ENCODE measurements around the gene CNNM3. TPM values are rescaled to one million over a fixed set of nuclear protein-coding genes. Genes with fewer than 3 reads are reported as not detected.

The CNNM3 gene
- total and polyA plus RNA-seq, 2 experiments from 2014 or later = 17.1 to 25.8 TPM

DNA sequence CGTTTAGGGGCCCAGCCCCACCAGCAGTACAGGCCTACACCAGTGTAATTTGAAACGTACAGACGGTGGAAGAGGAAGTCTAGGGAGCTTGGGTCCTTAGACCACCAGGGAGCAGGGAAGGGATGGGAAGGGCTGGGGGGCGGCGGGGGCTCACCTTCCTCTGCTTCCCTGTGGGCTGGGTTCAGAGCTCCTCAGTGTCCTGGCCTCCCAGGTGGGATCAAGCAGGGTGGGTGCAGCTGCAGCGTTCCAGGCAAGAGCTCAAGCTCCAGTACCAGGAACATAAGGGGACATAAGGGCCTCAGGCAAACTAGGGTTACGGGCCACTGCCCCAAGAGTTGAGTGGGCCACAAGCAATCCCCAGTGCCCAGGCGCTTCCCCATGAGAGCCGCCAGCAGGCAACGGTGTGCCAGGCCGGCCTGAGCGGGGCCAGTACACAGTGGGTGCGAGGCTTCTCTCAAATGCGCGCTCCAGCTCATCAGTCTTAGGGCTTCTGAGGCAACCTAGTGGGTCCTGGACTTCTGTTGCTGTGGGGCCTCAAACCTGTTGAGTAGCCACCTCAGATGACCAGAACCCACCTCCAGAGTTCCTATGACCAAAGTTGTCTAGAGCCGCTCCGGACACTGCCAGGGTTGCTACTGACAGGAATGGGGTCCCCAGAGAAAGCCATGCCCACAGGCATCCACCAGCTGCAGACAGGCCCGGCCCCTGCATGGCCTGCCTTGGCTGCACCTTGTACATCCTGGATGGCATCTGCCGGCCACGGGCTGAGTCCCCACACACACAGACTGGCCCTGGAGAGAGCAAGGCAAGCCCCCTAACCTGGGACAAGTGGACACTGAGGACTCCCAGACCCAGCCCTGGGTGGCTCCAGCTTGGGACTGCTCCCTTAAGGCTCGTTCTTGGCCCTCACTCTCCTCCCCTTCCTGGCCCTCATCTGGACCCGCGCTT lies 22.6 kb downstream of the CNNM3 start:
- Histone ChIP-seq H3K9me3 (ENCODE audit: low read depth) (no peaks in the 10 kb centered on the region), H3K4me3 (no peak overlapping the region), H3K4me2 (no peak overlapping the region), H3K36me3 (replicated peaks; ENCODE audit: insufficient read depth, low read depth) (no peaks in the 10 kb centered on the region), H3K4me1 (ENCODE audit: insufficient read depth) (no peaks in the 10 kb centered on the region), H4K20me1 (ENCODE audit: insufficient read depth, poor library complexity, severe bottlenecking) (no peaks in the 10 kb centered on the region), H3K9me2 (replicated peaks; ENCODE audit: insufficient read depth) (no peaks in the 10 kb centered on the region), H3K79me2 (no peaks in the 10 kb centered on the region), H3K27me3 (no peaks in the 10 kb centered on the region), H3K27ac (no peak overlapping the region), H2AFZ (no peak overlapping the region)
- TF ChIP-seq, protein P1, sequence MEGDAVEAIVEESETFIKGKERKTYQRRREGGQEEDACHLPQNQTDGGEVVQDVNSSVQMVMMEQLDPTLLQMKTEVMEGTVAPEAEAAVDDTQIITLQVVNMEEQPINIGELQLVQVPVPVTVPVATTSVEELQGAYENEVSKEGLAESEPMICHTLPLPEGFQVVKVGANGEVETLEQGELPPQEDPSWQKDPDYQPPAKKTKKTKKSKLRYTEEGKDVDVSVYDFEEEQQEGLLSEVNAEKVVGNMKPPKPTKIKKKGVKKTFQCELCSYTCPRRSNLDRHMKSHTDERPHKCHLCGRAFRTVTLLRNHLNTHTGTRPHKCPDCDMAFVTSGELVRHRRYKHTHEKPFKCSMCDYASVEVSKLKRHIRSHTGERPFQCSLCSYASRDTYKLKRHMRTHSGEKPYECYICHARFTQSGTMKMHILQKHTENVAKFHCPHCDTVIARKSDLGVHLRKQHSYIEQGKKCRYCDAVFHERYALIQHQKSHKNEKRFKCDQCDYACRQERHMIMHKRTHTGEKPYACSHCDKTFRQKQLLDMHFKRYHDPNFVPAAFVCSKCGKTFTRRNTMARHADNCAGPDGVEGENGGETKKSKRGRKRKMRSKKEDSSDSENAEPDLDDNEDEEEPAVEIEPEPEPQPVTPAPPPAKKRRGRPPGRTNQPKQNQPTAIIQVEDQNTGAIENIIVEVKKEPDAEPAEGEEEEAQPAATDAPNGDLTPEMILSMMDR (IDR thresholded peaks at IDR 0.05; ENCODE audit: poor library complexity) = no peak
- TF ChIP-seq EZH2 (IDR thresholded peaks at IDR 0.05; ENCODE audit: borderline replicate concordance) (no peak), EZH2phosphoT487 (IDR thresholded peaks at IDR 0.05; ENCODE audit: low read depth, severe bottlenecking, unreplicated experiment) (no peak)
- 95% methylated on average over 23 of the region's 23 CpGs for WGBS (ENCODE audit: low lambda C conversion rate, missing lambda C conversion rate)
- DNase-seq (ENCODE audit: low spot score) = no peak

DNA sequence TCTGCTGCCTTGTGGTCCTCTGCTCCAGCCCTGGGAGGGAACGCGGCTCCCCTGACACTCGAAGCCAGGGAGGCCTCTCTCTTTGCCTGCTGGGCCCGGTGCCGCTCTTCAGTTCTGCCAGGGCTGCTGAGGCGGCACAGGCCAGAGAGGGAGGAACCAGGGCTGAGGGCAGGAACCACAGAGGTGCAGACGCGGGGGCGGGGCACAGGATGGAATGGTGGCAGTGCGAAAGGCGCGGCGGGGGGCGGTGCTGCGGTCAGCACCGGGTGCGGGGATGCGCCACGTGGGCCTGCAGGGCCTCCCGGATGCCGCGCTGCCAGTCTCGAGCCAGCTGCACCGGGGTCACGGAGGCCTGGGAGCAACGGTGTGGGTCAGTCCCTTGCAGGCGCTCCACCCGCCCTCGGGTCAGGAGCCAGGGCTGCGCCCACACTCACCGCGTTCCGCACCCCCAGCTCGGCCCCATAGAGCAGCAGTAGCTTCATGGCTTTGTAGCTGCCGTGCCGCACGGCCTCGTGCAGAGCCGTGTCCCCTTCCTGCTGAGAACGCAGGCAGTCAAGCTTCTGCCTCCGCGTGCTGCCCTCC lies 23.3 kb downstream of the CNNM3 start:
- H3K4me3 ChIP-seq = no peak overlapping the region
- no peaks in the 10 kb centered on the region for H4K20me1 ChIP-seq (ENCODE audit: insufficient read depth, poor library complexity, severe bottlenecking)
- DNase-seq (ENCODE audit: low spot score) = no peak
- H3K27me3 ChIP-seq = no peaks in the 10 kb centered on the region
- 96% methylated on average over 41 of the region's 42 CpGs for WGBS (ENCODE audit: low lambda C conversion rate, missing lambda C conversion rate)
- no peaks in the 10 kb centered on the region for H3K4me1 ChIP-seq (ENCODE audit: insufficient read depth)
- no peaks in the 10 kb centered on the region for H3K9me3 ChIP-seq (ENCODE audit: low read depth)
- no peak overlapping the region for H3K4me2 ChIP-seq
- H3K27ac ChIP-seq = no peak overlapping the region
- no peaks in the 10 kb centered on the region for H3K79me2 ChIP-seq
- H3K36me3 ChIP-seq (replicated peaks; ENCODE audit: insufficient read depth, low read depth) = no peaks in the 10 kb centered on the region
- no peak overlapping the region for H2AFZ ChIP-seq
- TF ChIP-seq EZH2 (IDR thresholded peaks at IDR 0.05; ENCODE audit: borderline replicate concordance) = no peak
- H3K9me2 ChIP-seq (replicated peaks; ENCODE audit: insufficient read depth) = no peaks in the 10 kb centered on the region

DNA sequence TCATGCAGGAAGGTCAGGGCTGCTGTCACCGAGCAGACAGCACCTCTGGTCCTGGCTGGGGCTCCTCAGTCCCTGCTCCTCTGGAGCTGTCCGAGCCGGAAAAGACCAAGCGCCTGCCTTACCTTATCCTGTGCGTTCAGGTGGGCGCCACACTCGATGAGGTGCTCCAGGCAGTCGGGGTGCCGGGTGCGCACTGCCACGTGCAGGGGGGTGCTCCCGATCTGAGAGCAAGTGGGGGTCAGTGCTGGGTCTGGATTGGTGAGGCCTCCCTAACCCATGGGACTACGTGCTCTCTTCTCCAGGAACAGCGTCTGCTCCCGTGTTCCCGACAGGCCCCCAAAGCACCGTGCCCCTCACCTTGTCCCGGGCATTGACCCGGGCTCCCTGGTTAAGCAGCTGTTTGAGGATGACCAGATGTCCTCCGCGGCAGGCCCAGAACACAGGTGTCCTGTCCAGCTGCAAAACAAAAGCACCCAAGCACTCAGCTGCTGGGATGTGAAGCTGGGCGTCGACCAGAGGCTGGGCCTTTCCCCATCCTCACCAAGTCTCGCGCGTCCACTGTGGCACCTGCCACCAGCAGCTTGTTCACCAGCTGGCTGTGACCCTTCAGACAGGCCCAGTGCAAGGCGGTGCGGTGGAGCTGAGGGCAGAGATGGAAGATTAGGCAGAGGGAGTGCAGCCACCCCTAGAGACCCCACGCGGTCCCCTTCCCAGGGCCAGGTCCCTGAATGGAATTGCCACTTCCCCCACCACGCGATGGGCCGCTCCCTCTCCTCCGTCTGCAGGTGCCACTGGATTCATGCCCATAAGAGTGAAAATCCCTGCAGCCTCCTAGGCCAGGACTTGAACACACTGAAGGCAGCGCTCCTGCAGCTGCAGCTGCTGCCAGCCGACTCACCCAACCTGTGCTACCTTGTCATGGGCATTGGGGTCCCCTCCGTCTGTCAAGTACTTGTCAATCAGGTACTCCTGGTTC lies 24.1 kb downstream of the CNNM3 start:
- Histone ChIP-seq H2AFZ (no peak overlapping the region), H3K4me2 (no peak overlapping the region), H3K9me3 (ENCODE audit: low read depth) (no peaks in the 10 kb centered on the region), H3K27me3 (no peaks in the 10 kb centered on the region), H3K9me2 (replicated peaks; ENCODE audit: insufficient read depth) (no peaks in the 10 kb centered on the region), H4K20me1 (ENCODE audit: insufficient read depth, poor library complexity, severe bottlenecking) (no peaks in the 10 kb centered on the region), H3K79me2 (no peaks in the 10 kb centered on the region), H3K4me1 (ENCODE audit: insufficient read depth) (no peaks in the 10 kb centered on the region), H3K4me3 (no peak overlapping the region), H3K36me3 (replicated peaks; ENCODE audit: insufficient read depth, low read depth) (no peaks in the 10 kb centered on the region), H3K27ac (no peak overlapping the region)
- TF ChIP-seq EZH2 (IDR thresholded peaks at IDR 0.05; ENCODE audit: borderline replicate concordance) (no peak), EZH2phosphoT487 (IDR thresholded peaks at IDR 0.05; ENCODE audit: low read depth, severe bottlenecking, unreplicated experiment) (no peak)
- TF ChIP-seq, protein P1 (IDR thresholded peaks at IDR 0.05; ENCODE audit: poor library complexity) = no peak
- DNase-seq (ENCODE audit: low spot score) = no peak
- WGBS (ENCODE audit: low lambda C conversion rate, missing lambda C conversion rate) = 95% methylated on average over 34 of the region's 37 CpGs

All from hepatocyte (in vitro differentiated cells).